HK-2 (cell line): ENCODE data around the gene MYH11.
"Not testable (repeated sequence)": the region's sequence is repeated elsewhere in the genome, so short reads cannot be mapped to it uniquely, and the experiment has no call there.

ENCODE experiments used
- DNase-seq: peaks from one replicate; pipeline ENCODE4 v3.0.0-alpha.2; 2018; ENCODE audit not compliant: unreplicated experiment

Gene MYH11

GRCh38 chr16:15672127-15672513 is 184.7 kb downstream of the MYH11 start:
- DNase-seq: not testable (repeated sequence)

- DNase-seq: no peak
Observed at GRCh38 chr16:15671530-15672117, 185.2 kb downstream of the MYH11 start.

GRCh38 chr16:15667091-15667742 is 189.6 kb downstream of the MYH11 start:
- DNase-seq: no peak

- no peak for DNase-seq
Observed at GRCh38 chr16:15665107-15665506, 191.7 kb downstream of the MYH11 start.

- DNase-seq: no peak
Observed at GRCh38 chr16:15660203-15660601, 196.6 kb downstream of the MYH11 start.

GRCh38 chr16:15658556-15658955 is 198.3 kb downstream of the MYH11 start:
- no peak for DNase-seq

- DNase-seq: no peak
Observed at GRCh38 chr16:15658149-15658548, 198.7 kb downstream of the MYH11 start.

GRCh38 chr16:15655561-15655960 is 201.3 kb downstream of the MYH11 start:
- not testable (repeated sequence) for DNase-seq

GRCh38 chr16:15654591-15654990 is 202.2 kb downstream of the MYH11 start:
- no peak for DNase-seq

- no peak for DNase-seq
Observed at GRCh38 chr16:15653227-15653626, 203.6 kb downstream of the MYH11 start.
